ENCODE results near the gene PEAK3. TPM values are rescaled to one million over a fixed set of nuclear protein-coding genes. Genes with fewer than 3 reads are reported as not detected.
A peak's percentile ranks its signal among the peaks of the same experiment; 100 is the strongest.

Gene PEAK3
- total RNA-seq, 1 donor from 2014 or later = 0.51 TPM

DNA sequence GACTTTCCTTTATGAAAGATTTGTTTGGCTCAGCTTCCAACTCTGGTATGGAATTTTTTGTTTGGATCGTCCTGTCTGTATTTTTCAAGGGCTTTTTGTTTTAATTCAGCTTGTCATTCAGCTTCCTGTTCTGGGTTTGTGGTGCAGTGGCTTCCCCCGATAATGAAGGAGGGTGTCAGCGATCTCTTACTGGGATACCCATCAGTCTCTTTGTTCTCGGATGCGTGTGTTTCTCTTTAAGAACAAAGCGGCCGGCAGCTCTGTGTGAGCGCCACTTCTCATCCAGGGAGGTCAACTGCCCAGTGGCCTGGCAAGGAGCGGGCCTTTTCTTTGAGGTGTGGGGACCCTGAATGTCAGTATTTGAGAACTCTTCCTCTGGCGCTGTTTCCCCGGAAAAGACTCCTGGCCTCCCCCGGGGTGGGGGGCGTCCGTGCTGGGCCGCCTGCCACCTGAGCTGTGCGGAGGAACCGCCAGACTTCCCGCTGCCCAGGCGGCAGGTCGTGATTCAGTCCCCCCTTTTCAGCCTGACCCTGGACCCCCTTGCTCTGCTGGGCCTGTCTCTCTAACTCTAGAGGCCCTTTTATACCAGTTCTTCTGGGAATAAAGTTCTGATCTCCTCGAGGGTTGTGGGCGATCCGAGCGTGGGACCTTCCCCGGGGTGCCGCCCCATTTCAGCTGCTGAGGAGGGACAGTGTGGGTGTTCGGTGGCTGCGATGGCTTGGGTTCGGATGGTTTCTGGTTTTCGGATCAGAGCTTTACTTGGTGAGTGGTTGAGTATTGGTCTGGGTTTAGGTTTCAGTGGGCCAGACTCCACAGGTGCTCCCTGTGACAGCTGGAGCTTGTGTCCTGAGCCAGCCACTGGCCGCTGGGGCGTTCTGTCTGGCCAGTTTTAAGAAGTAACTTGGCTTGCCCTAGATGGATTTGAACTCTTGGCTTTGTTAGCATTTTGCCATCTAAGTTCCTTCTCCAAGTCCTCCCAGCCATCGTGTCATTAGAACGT, 41.9 kb downstream of the PEAK3 start:
- H3K4me1 Mint-ChIP-seq (ENCODE audit: unreplicated experiment) = peaks cover 55% of the 10 kb centered on the region
- H3K27me3 Mint-ChIP-seq (ENCODE audit: unreplicated experiment) = no peaks in the 10 kb centered on the region
- TF ChIP-seq, protein P1, sequence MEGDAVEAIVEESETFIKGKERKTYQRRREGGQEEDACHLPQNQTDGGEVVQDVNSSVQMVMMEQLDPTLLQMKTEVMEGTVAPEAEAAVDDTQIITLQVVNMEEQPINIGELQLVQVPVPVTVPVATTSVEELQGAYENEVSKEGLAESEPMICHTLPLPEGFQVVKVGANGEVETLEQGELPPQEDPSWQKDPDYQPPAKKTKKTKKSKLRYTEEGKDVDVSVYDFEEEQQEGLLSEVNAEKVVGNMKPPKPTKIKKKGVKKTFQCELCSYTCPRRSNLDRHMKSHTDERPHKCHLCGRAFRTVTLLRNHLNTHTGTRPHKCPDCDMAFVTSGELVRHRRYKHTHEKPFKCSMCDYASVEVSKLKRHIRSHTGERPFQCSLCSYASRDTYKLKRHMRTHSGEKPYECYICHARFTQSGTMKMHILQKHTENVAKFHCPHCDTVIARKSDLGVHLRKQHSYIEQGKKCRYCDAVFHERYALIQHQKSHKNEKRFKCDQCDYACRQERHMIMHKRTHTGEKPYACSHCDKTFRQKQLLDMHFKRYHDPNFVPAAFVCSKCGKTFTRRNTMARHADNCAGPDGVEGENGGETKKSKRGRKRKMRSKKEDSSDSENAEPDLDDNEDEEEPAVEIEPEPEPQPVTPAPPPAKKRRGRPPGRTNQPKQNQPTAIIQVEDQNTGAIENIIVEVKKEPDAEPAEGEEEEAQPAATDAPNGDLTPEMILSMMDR (IDR thresholded peaks at IDR 0.05) = no peak
- H3K27ac Mint-ChIP-seq (ENCODE audit: unreplicated experiment) = peak overlapping the region; percentile 99
- H3K36me3 Mint-ChIP-seq (ENCODE audit: unreplicated experiment) = peaks cover 11% of the 10 kb centered on the region
- H3K4me3 Mint-ChIP-seq (ENCODE audit: unreplicated experiment) = peak overlapping the region; percentile 98
- DNase-seq (ENCODE audit: extremely low spot score, unreplicated experiment) = no peak
- no peaks in the 10 kb centered on the region for H3K9me3 Mint-ChIP-seq (ENCODE audit: unreplicated experiment)

DNA sequence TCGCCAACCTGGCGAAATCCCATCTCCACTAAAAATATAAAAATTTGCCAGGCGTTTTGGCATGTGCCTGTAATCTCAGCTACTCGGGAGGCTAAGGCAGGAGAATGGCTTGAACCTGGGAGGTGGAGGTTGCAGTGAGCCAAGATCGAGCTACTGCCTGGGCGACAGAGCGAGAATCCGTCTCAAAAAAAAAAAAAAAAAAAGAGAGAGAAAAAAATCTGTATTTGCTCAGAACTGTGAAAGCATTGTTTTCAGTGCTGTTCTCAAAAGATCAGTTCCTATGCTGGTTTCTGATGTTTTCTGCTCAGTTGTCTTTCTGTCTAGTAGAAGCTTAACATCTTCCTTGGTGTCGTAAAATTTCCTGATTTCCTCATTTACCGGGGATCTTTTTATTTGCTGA, 42.8 kb downstream of the PEAK3 start:
- Mint-ChIP-seq H3K9me3 (ENCODE audit: unreplicated experiment) (no peaks in the 10 kb centered on the region), H3K4me1 (ENCODE audit: unreplicated experiment) (peaks cover 62% of the 10 kb centered on the region), H3K27ac (ENCODE audit: unreplicated experiment) (peak overlapping the region; percentile 99), H3K27me3 (ENCODE audit: unreplicated experiment) (no peaks in the 10 kb centered on the region), H3K4me3 (ENCODE audit: unreplicated experiment) (peak overlapping the region; percentile 98), H3K36me3 (ENCODE audit: unreplicated experiment) (peaks cover 5% of the 10 kb centered on the region)
- TF ChIP-seq, protein P1 (IDR thresholded peaks at IDR 0.05) = no peak
- DNase-seq (ENCODE audit: extremely low spot score, unreplicated experiment) = no peak

DNA sequence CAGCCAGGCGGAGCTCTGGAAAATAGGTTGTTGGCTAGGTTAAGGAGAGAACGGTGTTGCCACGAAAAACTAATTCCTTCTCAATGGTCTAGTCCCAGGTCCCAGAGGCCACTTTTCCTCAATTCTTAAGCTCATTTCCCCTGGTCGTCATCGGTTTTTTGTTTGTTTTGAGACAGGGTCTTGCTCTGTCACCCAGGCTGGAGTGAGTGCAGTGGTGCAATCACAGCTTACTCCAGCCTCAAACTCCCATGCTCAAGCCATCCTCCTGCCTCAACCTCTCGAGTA, 44.2 kb downstream of the PEAK3 start:
- peaks cover 65% of the 10 kb centered on the region for H3K4me1 Mint-ChIP-seq (ENCODE audit: unreplicated experiment)
- no peaks in the 10 kb centered on the region for H3K27me3 Mint-ChIP-seq (ENCODE audit: unreplicated experiment)
- no peaks in the 10 kb centered on the region for H3K9me3 Mint-ChIP-seq (ENCODE audit: unreplicated experiment)
- TF ChIP-seq, protein P1 (IDR thresholded peaks at IDR 0.05) = no peak
- H3K27ac Mint-ChIP-seq (ENCODE audit: unreplicated experiment) = peak overlapping the region; percentile 99
- peak overlapping the region; percentile 98 for H3K4me3 Mint-ChIP-seq (ENCODE audit: unreplicated experiment)
- no peak for DNase-seq (ENCODE audit: extremely low spot score, unreplicated experiment)
- peaks cover 5% of the 10 kb centered on the region for H3K36me3 Mint-ChIP-seq (ENCODE audit: unreplicated experiment)

DNA sequence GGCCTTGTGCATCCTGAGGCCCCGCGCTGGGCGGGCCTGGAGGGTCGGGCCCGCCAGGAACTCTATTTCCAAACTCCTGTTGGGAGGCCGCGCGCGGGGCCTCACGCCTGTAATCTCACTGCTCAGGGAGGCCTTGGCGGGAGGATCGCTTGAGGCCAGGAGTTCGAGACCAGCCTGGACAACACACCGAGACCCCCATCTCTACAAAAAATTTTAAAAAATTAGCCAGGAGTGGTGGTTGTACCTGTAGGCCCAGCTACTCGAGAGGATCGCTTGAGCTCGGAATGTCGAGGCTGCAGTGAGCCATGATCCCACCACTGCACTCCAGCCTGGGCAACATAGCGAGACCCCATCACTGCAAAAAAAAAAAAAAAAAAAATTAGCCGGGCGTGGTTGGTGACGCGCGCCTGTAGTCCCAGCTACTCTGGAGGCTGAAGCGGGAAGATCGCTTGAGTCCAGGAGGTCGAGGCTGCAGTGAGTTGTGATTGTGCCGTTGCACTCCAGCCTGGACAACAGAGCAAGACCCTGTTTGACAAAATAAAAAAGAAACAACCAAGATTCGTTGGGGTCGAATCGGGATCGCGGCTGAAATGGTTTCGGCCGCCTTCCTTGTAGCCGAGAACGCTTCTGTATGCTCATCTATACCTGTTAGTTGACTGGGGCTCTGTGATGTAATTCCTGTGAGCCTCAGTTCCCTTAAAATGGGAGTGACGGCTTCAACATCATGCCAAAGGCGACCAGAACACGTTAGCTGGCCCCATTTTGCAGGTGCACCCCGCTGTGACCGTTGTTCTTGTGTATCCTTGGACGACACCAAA, 44.7 kb downstream of the PEAK3 start:
- peaks cover 60% of the 10 kb centered on the region for H3K4me1 Mint-ChIP-seq (ENCODE audit: unreplicated experiment)
- DNase-seq (ENCODE audit: extremely low spot score, unreplicated experiment) = no peak
- H3K9me3 Mint-ChIP-seq (ENCODE audit: unreplicated experiment) = no peaks in the 10 kb centered on the region
- H3K36me3 Mint-ChIP-seq (ENCODE audit: unreplicated experiment) = peaks cover 5% of the 10 kb centered on the region
- TF ChIP-seq, protein P1 (IDR thresholded peaks at IDR 0.05) = no peak
- no peaks in the 10 kb centered on the region for H3K27me3 Mint-ChIP-seq (ENCODE audit: unreplicated experiment)
- peak overlapping the region; percentile 98 for H3K4me3 Mint-ChIP-seq (ENCODE audit: unreplicated experiment)
- peak overlapping the region; percentile 99 for H3K27ac Mint-ChIP-seq (ENCODE audit: unreplicated experiment)
